PC-3 (cell line): ENCODE data around the gene DPF3. TPM values are rescaled to one million over a fixed set of nuclear protein-coding genes. Genes with fewer than 3 reads are reported as not detected.
"Not testable (repeated sequence)": the region's sequence is repeated elsewhere in the genome, so short reads cannot be mapped to it uniquely, and the experiment has no call there.

Experiments
- ATAC-seq: fragments of 200-7000 bp; cut with Tn5 transposase; 2 replicates; pipeline ENCODE4 v1.9.1; 2020; ENCODE audit warnings: mild to moderate bottlenecking, moderate library complexity
- BruUV-seq: library from RNA; stranded (reverse); fragments of 400-500 nt; replicated peaks from 2 replicates; lab custom pipeline; 2021; lab: Mats Ljungman, UMichigan
- CTCF ChIA-PET: fragments of 300-600 bp; sonication (Branson Sonifier 250); formaldehyde crosslinking; loops from one replicate; lab custom pipeline; 2022; ENCODE audit warnings: antibody characterized with exemption; lab: Charles Lee
- POLR2A ChIA-PET: fragments of 300-600 bp; sonication (Branson Sonifier 250); formaldehyde crosslinking; loops from one replicate; lab custom pipeline; 2022; ENCODE audit warnings: antibody characterized with exemption; ENCODE audit not compliant: unreplicated experiment; lab: Charles Lee
- DNase-seq: peaks from one replicate; pipeline ENCODE4 v3.0.0-alpha.2; 2015
- H2AFZ ChIP-seq: fragments of 300-600 bp; sonication (generic); 2 replicates; pipeline ENCODE4 v1.6.0; 2016; ENCODE audit warnings: antibody characterized with exemption, low read length
- H3F3A ChIP-seq: fragments of 300-600 bp; sonication (generic); one replicate; pipeline ENCODE4 v1.6.0; 2017; ENCODE audit warnings: antibody characterized with exemption, low read length, control low read depth, mild to moderate bottlenecking; ENCODE audit not compliant: unreplicated experiment
- H3K27ac ChIP-seq: fragments of 300-600 bp; sonication (generic); 2 replicates; pipeline ENCODE4 v1.5.1; 2016; ENCODE audit warnings: mild to moderate bottlenecking, low read length
- H3K27me3 ChIP-seq: fragments of 300-600 bp; sonication (generic); 2 replicates; pipeline ENCODE4 v1.6.1; 2016; ENCODE audit warnings: low read length, mixed read lengths
- H3K36me3 ChIP-seq: fragments of 300-600 bp; sonication (generic); 2 replicates; pipeline ENCODE4 v1.6.1; 2016; ENCODE audit warnings: low read depth, mixed run types, low read length, mixed read lengths
- H3K4me1 ChIP-seq: fragments of 300-600 bp; sonication (generic); 2 replicates; pipeline ENCODE4 v1.5.1; 2016; ENCODE audit warnings: low read length; ENCODE audit not compliant: insufficient read depth
- H3K4me2 ChIP-seq: fragments of 300-600 bp; sonication (generic); 2 replicates; pipeline ENCODE4 v1.6.0; 2016; ENCODE audit warnings: low read length
- H3K4me3 ChIP-seq: fragments of 300-600 bp; sonication (generic); 2 replicates; pipeline ENCODE4 v1.5.1; 2016; ENCODE audit warnings: mild to moderate bottlenecking, low read length, mixed read lengths
- H3K79me2 ChIP-seq: fragments of 300-600 bp; sonication (generic); 2 replicates; pipeline ENCODE4 v1.6.1; 2017; ENCODE audit warnings: low read length, mixed read lengths
- H3K9ac ChIP-seq: fragments of 300-600 bp; sonication (generic); 2 replicates; pipeline ENCODE4 v1.6.0; 2016; ENCODE audit warnings: mild to moderate bottlenecking, low read length
- H3K9me2 ChIP-seq: fragments of 300-600 bp; sonication (generic); replicated peaks from 2 replicates; pipeline ENCODE4 v1.6.1; 2016; ENCODE audit warnings: mixed run types, low read length, mixed read lengths
- H3K9me3 ChIP-seq: fragments of 300-600 bp; sonication (generic); 2 replicates; pipeline ENCODE4 v1.6.1; 2016; ENCODE audit warnings: low read length, mixed read lengths
- H4K20me1 ChIP-seq: fragments of 300-600 bp; sonication (generic); 2 replicates; pipeline ENCODE4 v1.6.1; 2016; ENCODE audit warnings: low read length, mixed read lengths
- EZH2 ChIP-seq: fragments of 300-600 bp; sonication (generic); IDR thresholded peaks from one replicate; pipeline ENCODE4 v1.6.1; 2017; ENCODE audit warnings: antibody characterized with exemption, mild to moderate bottlenecking, low read length; ENCODE audit not compliant: unreplicated experiment
- EZH2phosphoT487 ChIP-seq: fragments of 300-600 bp; sonication (generic); IDR thresholded peaks from 2 replicates; pipeline ENCODE4 v1.6.1; 2018; ENCODE audit warnings: mild to moderate bottlenecking, antibody characterized with exemption, low read length, borderline replicate concordance
- intact Hi-C: fragments of 100-400 bp; cut with micrococcal nuclease; formaldehyde crosslinking; loops from 2 replicates; pipeline ENCODE4 v1.9.0; 2023
- total RNA-seq: library from RNA; depleted of rRNA; stranded (reverse); fragments of >200 nt; gene quantifications from 2 replicates; pipeline ENCODE4 v1.2.3, GENCODE V29; 2014
- TF ChIP-seq, protein P1 (sequence below): fragments of 300-600 bp; sonication (generic); conservative IDR thresholded peaks from 2 replicates; pipeline ENCODE4 v1.5.1; 2017; ENCODE audit warnings: antibody characterized with exemption, low read depth, mild to moderate bottlenecking, low read length

The DPF3 gene
- total RNA-seq, 1 experiment from 2014 or later = 16.6 TPM

DNA sequence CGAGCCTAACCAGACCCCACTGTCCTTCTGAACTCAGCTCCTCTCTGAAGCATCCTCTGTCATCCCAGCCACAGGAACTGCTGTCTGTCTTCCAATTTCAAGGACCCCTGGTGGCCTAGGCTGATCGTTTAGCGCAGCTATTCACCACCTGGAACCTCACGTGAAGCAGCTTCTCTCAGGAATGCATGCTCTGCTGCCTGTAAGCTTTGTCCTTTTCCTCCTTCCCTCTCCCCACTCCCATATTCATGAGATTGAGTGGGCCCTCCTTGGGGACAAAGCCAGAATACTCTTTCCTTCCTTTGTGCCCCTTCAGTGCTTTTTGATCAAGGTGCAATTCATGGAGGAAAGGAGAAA, 17.2 kb downstream of the DPF3 start:
- Histone ChIP-seq H3K4me1 (no peaks in the 10 kb centered on the region), H3K9ac (no peak overlapping the region), H3K9me3 (no peaks in the 10 kb centered on the region), H3K27ac (no peak overlapping the region), H3K9me2 (no peaks in the 10 kb centered on the region), H3F3A (no peaks in the 10 kb centered on the region), H3K4me2 (no peak overlapping the region), H3K79me2 (peaks cover 30% of the 10 kb centered on the region), H3K36me3 (peaks cover 2% of the 10 kb centered on the region), H3K27me3 (no peaks in the 10 kb centered on the region), H2AFZ (no peak overlapping the region), H3K4me3 (no peak overlapping the region), H4K20me1 (no peaks in the 10 kb centered on the region)
- DNase-seq = no peak
- peak; percentile 20; the same call in 1 of the 2 replicates for ATAC-seq
- POLR2A ChIA-PET = no interaction called here
- CTCF ChIA-PET = interaction anchor here (0.8 kb wide), 1 partner anchor 359 kb away, joined by 6 read pairs; no protein-coding TSS in a partner anchor
- BruUV-seq = no TSS peak
- TF ChIP-seq EZH2 (no peak), EZH2phosphoT487 (no peak)
- TF ChIP-seq, protein P1, sequence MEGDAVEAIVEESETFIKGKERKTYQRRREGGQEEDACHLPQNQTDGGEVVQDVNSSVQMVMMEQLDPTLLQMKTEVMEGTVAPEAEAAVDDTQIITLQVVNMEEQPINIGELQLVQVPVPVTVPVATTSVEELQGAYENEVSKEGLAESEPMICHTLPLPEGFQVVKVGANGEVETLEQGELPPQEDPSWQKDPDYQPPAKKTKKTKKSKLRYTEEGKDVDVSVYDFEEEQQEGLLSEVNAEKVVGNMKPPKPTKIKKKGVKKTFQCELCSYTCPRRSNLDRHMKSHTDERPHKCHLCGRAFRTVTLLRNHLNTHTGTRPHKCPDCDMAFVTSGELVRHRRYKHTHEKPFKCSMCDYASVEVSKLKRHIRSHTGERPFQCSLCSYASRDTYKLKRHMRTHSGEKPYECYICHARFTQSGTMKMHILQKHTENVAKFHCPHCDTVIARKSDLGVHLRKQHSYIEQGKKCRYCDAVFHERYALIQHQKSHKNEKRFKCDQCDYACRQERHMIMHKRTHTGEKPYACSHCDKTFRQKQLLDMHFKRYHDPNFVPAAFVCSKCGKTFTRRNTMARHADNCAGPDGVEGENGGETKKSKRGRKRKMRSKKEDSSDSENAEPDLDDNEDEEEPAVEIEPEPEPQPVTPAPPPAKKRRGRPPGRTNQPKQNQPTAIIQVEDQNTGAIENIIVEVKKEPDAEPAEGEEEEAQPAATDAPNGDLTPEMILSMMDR = no peak
- intact Hi-C loops = no loop called here

DNA sequence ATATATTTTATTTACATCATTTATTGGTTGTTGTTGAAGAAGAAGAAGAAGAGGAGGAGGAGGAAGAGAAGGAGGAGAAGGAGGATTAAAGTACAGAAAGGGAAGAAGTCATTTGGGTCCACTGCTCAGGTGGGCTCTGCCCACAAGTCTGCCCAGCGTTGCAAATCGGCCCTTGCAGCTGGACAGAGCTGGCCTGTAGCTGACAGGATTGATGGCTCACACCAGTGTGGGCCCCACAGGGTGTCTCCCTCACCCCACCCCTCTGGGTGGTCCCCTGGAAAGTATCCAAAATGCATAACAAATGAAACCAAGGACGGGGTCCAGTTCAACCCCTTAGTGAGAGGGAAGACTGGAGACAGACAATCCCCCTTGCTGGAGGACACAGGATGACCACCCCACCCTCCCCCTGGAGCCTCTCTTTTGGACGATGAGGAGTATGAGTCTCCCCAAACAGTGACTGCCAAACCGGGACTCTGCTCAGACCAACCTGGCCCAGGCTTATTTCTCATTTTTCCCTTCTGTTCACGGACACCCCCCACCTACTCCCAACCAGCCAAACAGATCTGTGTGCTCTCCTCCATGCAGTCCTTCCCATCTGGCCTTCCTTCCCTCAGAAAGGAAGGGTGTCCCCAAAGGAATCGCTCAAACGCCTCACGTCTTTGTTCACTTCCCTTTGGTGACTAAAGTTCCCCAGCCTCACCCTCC, 17.7 kb downstream of the DPF3 start:
- intact Hi-C loops = no loop called here
- H3K79me2 ChIP-seq = peaks cover 28% of the 10 kb centered on the region
- ChIA-PET POLR2A (no interaction called here), CTCF (interaction anchor here (0.8 kb wide), 1 partner anchor 359 kb away, joined by 6 read pairs; no protein-coding TSS in a partner anchor)
- no TSS peak for BruUV-seq
- no peak overlapping the region for H3K4me3 ChIP-seq
- TF ChIP-seq, protein P1 = no peak
- no peak for TF ChIP-seq EZH2phosphoT487
- TF ChIP-seq EZH2 = no peak
- no peak for ATAC-seq
- H3K4me1 ChIP-seq = no peaks in the 10 kb centered on the region
- no peak overlapping the region for H3K27ac ChIP-seq
- no peak for DNase-seq
- no peaks in the 10 kb centered on the region for H3F3A ChIP-seq
- no peak overlapping the region for H2AFZ ChIP-seq
- no peaks in the 10 kb centered on the region for H3K9me2 ChIP-seq
- H3K36me3 ChIP-seq = peaks cover 2% of the 10 kb centered on the region
- no peak overlapping the region for H3K9ac ChIP-seq
- H3K4me2 ChIP-seq = no peak overlapping the region
- no peaks in the 10 kb centered on the region for H3K9me3 ChIP-seq
- H4K20me1 ChIP-seq = no peaks in the 10 kb centered on the region
- H3K27me3 ChIP-seq = no peaks in the 10 kb centered on the region

DNA sequence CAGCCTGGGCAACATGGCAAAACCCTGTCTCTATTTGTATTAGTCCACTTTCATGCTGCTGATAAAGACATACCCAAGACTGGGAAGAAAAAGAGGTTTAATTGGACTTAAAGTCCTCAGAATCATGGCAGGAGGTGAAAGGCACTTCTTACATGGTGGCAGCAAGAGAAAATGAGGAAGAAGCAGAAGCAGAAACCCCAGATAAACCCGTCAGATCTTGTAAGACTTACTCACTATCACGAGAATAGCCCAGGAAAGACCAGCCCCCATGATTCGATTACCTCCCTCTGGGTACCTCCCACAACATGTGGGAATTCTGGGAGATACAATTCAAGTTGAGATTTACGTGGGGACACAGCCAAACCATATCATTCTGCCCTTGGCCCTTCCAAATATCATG, 23.0 kb downstream of the DPF3 start:
- H2AFZ ChIP-seq, H4K20me1 ChIP-seq, H3K27ac ChIP-seq, H3K9ac ChIP-seq, H3K4me3 ChIP-seq, intact Hi-C loops, ATAC-seq, DNase-seq, CTCF ChIA-PET, H3F3A ChIP-seq, H3K4me1 ChIP-seq, POLR2A ChIA-PET, H3K9me2 ChIP-seq, BruUV-seq, H3K36me3 ChIP-seq, H3K27me3 ChIP-seq, H3K9me3 ChIP-seq, H3K4me2 ChIP-seq: not testable (repeated sequence)
- H3K79me2 ChIP-seq = peaks cover 28% of the 10 kb centered on the region; the same call in 1 of the 2 replicates
